ENCODE measurements around the gene PDE9A.

- TF ChIP-seq EP300 (IDR thresholded peaks at IDR 0.05): no peak
- TF ChIP-seq POLR2A (IDR thresholded peaks at IDR 0.05): no peak
- TF ChIP-seq, protein P1, sequence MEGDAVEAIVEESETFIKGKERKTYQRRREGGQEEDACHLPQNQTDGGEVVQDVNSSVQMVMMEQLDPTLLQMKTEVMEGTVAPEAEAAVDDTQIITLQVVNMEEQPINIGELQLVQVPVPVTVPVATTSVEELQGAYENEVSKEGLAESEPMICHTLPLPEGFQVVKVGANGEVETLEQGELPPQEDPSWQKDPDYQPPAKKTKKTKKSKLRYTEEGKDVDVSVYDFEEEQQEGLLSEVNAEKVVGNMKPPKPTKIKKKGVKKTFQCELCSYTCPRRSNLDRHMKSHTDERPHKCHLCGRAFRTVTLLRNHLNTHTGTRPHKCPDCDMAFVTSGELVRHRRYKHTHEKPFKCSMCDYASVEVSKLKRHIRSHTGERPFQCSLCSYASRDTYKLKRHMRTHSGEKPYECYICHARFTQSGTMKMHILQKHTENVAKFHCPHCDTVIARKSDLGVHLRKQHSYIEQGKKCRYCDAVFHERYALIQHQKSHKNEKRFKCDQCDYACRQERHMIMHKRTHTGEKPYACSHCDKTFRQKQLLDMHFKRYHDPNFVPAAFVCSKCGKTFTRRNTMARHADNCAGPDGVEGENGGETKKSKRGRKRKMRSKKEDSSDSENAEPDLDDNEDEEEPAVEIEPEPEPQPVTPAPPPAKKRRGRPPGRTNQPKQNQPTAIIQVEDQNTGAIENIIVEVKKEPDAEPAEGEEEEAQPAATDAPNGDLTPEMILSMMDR (IDR thresholded peaks at IDR 0.05): no peak
Observed at GRCh38 chr21:42746240-42746592, 92.8 kb downstream of the PDE9A start.
